Panc1 (cell line): ENCODE data around the gene AP1S2. TPM values are rescaled to one million over a fixed set of nuclear protein-coding genes. Genes with fewer than 3 reads are reported as not detected.

Source experiments
- ATAC-seq: fragments of 200-7000 bp; cut with Tn5 transposase; 2 replicates; pipeline ENCODE4 v1.9.1; 2020; ENCODE audit warnings: mild to moderate bottlenecking, moderate library complexity
- BruUV-seq: library from RNA; stranded (reverse); fragments of 400-500 nt; replicated peaks from 2 replicates; lab custom pipeline; 2021; lab: Mats Ljungman, UMichigan
- CTCF ChIA-PET: fragments of 300-600 bp; sonication (Branson Sonifier 250); formaldehyde crosslinking; loops from one replicate; lab custom pipeline; 2022; ENCODE audit warnings: antibody characterized with exemption; lab: Charles Lee
- POLR2A ChIA-PET: fragments of 300-600 bp; sonication (Branson Sonifier 250); formaldehyde crosslinking; loops from one replicate; lab custom pipeline; 2022; ENCODE audit warnings: antibody characterized with exemption; lab: Charles Lee
- DNase-seq: peaks from one replicate; pipeline ENCODE4 v3.0.0-alpha.2; 2010; ENCODE audit warnings: low read depth, low spot score
- H3K27ac ChIP-seq: 2 replicates; pipeline ENCODE4 v1.5.1; 2011; ENCODE audit warnings: mild to moderate bottlenecking, low read length, inconsistent platforms
- H3K27me3 ChIP-seq: fragments of 200-500 bp; sonication (Bioruptor generic); 2 replicates; pipeline ENCODE4 v1.6.0; 2014; ENCODE audit warnings: low read length, inconsistent platforms; ENCODE audit not compliant: control insufficient read depth, insufficient read depth
- H3K36me3 ChIP-seq: fragments of 200-500 bp; sonication (Bioruptor generic); 2 replicates; pipeline ENCODE4 v1.5.1; 2014; ENCODE audit warnings: inconsistent platforms, mild to moderate bottlenecking, low read length, moderate library complexity; ENCODE audit not compliant: control insufficient read depth, insufficient read depth
- H3K4me1 ChIP-seq: 2 replicates; pipeline ENCODE4 v1.5.1; 2011; ENCODE audit warnings: inconsistent platforms, mild to moderate bottlenecking, low read length, moderate library complexity; ENCODE audit not compliant: control insufficient read depth, insufficient read depth
- H3K4me3 ChIP-seq, 2 experiments: 2 replicates each; pipeline ENCODE4 v1.5.1; 2011 to 2012; ENCODE audit warnings: low read depth in 2 of 2, low read length in 2 of 2, mild to moderate bottlenecking in 2 of 2, inconsistent platforms in 1 of 2, moderate library complexity in 1 of 2
- H3K9me3 ChIP-seq: fragments of 200-500 bp; sonication (Bioruptor generic); 2 replicates; pipeline ENCODE4 v1.5.1; 2014; ENCODE audit warnings: low read depth, mild to moderate bottlenecking, inconsistent platforms, low read length, moderate library complexity; ENCODE audit not compliant: control insufficient read depth, insufficient read depth
- CTCF ChIP-seq: fragments of 450-650 bp; IDR thresholded peaks from 2 replicates; pipeline ENCODE4 v1.5.1; 2017; ENCODE audit warnings: mild to moderate bottlenecking
- POLR2AphosphoS5 ChIP-seq: IDR thresholded peaks from 2 replicates; pipeline ENCODE4 v1.6.1; 2012; ENCODE audit warnings: mild to moderate bottlenecking, low read depth, low read length, moderate library complexity
- SIN3A ChIP-seq: IDR thresholded peaks from 2 replicates; pipeline ENCODE4 v1.6.1; 2012; ENCODE audit warnings: low read depth, mild to moderate bottlenecking, low read length, moderate library complexity, borderline replicate concordance; ENCODE audit not compliant: insufficient read depth
- TCF7L2 ChIP-seq: IDR thresholded peaks from 2 replicates; pipeline ENCODE4 v1.6.1; 2011; ENCODE audit warnings: mild to moderate bottlenecking, low read depth, low read length, inconsistent platforms
- in situ Hi-C: cut with HindIII; loops from 2 replicates; pipeline ENCODE4 v1.10.0; 2016; ENCODE audit warnings: low sequenced_read_pairs, low pct_unique_long_range_greater_than_20kb
- intact Hi-C: fragments of 100-400 bp; cut with micrococcal nuclease; formaldehyde crosslinking; loops from one replicate; pipeline ENCODE4 v1.10.0; 2022; ENCODE audit not compliant: unreplicated experiment
- total RNA-seq: library from RNA; stranded (reverse); gene quantifications from one replicate; pipeline ENCODE4 v1.2.1, GENCODE V29; 2021; ENCODE audit not compliant: unreplicated experiment
- TF ChIP-seq, protein P1 (sequence below), 2 experiments: IDR thresholded peaks; 2 replicates each; pipeline ENCODE4 v1.6.1; 2011 to 2012; ENCODE audit warnings: low read depth in 2 of 2, control low read depth in 1 of 2, low read length in 1 of 2, mild to moderate bottlenecking in 1 of 2, moderate library complexity in 1 of 2; ENCODE audit not compliant: insufficient read depth in 1 of 2

The AP1S2 gene
- total RNA-seq, 1 experiment from 2014 or later: 14.7 TPM

DNA sequence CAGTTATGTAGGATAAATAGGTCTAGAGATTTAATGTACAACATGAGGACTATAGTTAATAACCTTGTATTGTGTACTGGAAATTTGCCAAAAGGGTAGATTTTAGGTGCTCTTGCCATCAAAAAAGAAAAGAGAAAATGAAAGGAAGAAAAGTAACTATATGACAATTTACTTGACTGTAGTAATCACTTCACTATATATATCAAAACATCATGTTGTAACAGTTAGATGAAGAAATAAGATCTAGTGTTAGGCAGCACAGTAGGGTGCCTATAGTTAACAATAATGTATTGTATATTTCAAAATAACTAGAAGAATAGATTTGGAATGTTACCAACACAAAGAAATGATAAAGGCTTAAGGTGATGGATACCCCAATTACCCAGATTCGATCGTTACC is 35.9 kb upstream of the AP1S2 start:
- in situ Hi-C loops: no loop called here
- intact Hi-C loops: no loop called here
- H3K27me3 ChIP-seq: no peaks in the 10 kb centered on the region
- no TSS peak for BruUV-seq
- ChIA-PET POLR2A (no interaction called here), CTCF (no interaction called here)
- H3K9me3 ChIP-seq: no peaks in the 10 kb centered on the region
- H3K36me3 ChIP-seq: no peaks in the 10 kb centered on the region
- H3K4me1 ChIP-seq: no peaks in the 10 kb centered on the region
- no peak overlapping the region for H3K27ac ChIP-seq
- H3K4me3 ChIP-seq: no peak overlapping the region
- TF ChIP-seq TCF7L2 (no peak), POLR2AphosphoS5 (no peak)
- DNase-seq: no peak
- ATAC-seq: no peak

DNA sequence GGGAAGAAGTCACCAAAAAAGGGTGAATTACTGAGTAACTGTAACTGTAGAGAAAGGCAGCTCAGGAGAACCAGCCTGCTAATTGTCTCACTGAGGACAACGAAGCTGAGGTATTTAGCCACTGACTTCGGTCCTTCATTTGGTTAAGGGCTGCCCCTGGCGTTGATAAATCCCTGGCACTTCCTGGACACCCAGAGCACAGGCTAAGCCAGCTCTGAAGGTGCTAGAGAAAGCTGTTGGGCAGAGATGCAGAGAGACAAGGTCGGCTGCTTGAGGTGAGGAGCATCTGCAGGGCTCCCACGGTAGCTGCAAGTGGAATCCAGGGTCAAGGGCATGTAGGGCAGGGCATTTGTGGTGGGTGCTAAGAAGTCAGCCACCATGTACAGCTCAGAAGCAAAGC is 33.4 kb upstream of the AP1S2 start:
- DNase-seq (no peak), ATAC-seq (no peak)
- H3K36me3 ChIP-seq: no peaks in the 10 kb centered on the region
- in situ Hi-C loops: no loop called here
- POLR2A ChIA-PET: no interaction called here
- H3K27me3 ChIP-seq: no peaks in the 10 kb centered on the region
- H3K4me1 ChIP-seq: no peaks in the 10 kb centered on the region
- intact Hi-C loops: no loop called here
- TF ChIP-seq, protein P1, sequence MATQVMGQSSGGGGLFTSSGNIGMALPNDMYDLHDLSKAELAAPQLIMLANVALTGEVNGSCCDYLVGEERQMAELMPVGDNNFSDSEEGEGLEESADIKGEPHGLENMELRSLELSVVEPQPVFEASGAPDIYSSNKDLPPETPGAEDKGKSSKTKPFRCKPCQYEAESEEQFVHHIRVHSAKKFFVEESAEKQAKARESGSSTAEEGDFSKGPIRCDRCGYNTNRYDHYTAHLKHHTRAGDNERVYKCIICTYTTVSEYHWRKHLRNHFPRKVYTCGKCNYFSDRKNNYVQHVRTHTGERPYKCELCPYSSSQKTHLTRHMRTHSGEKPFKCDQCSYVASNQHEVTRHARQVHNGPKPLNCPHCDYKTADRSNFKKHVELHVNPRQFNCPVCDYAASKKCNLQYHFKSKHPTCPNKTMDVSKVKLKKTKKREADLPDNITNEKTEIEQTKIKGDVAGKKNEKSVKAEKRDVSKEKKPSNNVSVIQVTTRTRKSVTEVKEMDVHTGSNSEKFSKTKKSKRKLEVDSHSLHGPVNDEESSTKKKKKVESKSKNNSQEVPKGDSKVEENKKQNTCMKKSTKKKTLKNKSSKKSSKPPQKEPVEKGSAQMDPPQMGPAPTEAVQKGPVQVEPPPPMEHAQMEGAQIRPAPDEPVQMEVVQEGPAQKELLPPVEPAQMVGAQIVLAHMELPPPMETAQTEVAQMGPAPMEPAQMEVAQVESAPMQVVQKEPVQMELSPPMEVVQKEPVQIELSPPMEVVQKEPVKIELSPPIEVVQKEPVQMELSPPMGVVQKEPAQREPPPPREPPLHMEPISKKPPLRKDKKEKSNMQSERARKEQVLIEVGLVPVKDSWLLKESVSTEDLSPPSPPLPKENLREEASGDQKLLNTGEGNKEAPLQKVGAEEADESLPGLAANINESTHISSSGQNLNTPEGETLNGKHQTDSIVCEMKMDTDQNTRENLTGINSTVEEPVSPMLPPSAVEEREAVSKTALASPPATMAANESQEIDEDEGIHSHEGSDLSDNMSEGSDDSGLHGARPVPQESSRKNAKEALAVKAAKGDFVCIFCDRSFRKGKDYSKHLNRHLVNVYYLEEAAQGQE (IDR thresholded peaks at IDR 0.05; ENCODE audit: insufficient read depth in 1 of 2, low read depth in 2 of 2, low read length in 1 of 2): no peak
- TF ChIP-seq TCF7L2 (no peak), POLR2AphosphoS5 (no peak), CTCF (no peak), SIN3A (no peak)
- CTCF ChIA-PET: no interaction called here
- BruUV-seq: no TSS peak
- no peak overlapping the region for H3K27ac ChIP-seq
- no peaks in the 10 kb centered on the region for H3K9me3 ChIP-seq
- H3K4me3 ChIP-seq: no peak overlapping the region

DNA sequence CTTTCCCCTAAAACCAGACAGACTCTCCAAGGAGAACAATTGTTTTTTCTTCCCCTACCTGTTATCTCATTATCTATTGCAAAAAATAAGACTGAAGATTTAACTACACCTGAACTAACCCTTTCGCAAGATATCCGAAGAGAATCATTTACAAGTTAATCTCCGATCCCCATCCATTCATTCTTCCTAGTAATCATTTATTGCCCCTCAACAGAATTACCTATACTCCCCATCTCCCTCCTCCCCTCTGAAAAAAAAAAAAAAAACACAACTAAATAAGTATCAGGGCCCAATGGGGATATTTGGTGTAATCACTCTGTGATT is 28.9 kb upstream of the AP1S2 start:
- H3K27me3 ChIP-seq: no peaks in the 10 kb centered on the region
- intact Hi-C loops: no loop called here
- no TSS peak for BruUV-seq
- H3K4me1 ChIP-seq: no peaks in the 10 kb centered on the region
- CTCF ChIA-PET: no interaction called here
- DNase-seq (no peak), ATAC-seq (no peak)
- no peaks in the 10 kb centered on the region for H3K36me3 ChIP-seq
- no peak for TF ChIP-seq CTCF
- TF ChIP-seq POLR2AphosphoS5: no peak
- no peak for TF ChIP-seq TCF7L2
- TF ChIP-seq, protein P1 (IDR thresholded peaks at IDR 0.05; ENCODE audit: insufficient read depth in 1 of 2, low read depth in 2 of 2, low read length in 1 of 2): no peak
- TF ChIP-seq SIN3A: no peak
- no peak overlapping the region for H3K27ac ChIP-seq
- POLR2A ChIA-PET: no interaction called here
- no peak overlapping the region for H3K4me3 ChIP-seq
- in situ Hi-C loops: no loop called here
- H3K9me3 ChIP-seq: no peaks in the 10 kb centered on the region
